SK-N-DZ (cell line): Measurements from ENCODE around the gene TUBB.
"Not testable (repeated sequence)": the region's sequence is repeated elsewhere in the genome, so short reads cannot be mapped to it uniquely, and the experiment has no call there.

Experiments used
- DNase-seq: peaks from one replicate; pipeline ENCODE4 v3.0.0-alpha.2; 2015; ENCODE audit warnings: low spot score

The TUBB gene

DNA sequence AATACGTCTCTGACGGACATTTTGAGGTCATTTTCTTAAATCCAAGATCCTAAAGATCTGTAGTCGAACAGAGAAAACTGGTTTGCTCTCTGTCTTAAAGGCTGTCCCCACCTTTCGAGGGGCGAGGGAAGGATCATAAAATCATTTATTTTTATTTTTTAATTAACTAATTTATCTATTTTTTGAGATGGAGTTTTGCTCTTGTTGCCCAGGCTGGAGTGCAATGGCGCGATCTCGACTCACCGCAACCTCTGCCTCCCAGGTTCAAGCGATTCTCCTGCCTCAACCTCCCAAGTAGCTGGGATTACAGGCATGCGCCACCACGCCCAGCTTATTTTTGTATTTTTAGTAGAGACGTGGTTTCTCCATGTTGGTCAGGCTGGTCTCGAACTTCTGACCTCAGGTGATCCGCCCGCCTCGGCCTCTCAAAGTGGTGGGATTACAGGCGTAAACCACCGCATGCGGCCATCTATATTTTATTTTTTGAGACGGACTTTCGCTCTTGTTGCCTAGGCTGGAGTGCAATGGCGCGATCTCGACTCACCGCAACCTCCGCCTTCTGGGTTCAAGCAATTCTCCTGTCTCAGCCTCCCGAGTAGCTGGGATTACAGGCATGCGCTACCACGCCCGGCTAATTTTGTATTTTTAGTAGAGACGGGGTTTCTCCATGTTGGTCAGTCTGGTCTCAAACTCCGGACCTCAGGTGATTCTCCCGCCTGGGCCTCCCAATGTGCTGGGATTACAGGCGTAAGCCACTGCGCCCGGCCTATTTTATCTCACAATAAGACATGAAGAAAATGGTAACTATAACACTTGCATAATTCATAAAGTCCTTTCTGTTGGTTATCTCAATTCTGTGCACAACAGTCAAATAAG, 2.1 kb upstream of the TUBB start:
- DNase-seq = not testable (repeated sequence)

DNA sequence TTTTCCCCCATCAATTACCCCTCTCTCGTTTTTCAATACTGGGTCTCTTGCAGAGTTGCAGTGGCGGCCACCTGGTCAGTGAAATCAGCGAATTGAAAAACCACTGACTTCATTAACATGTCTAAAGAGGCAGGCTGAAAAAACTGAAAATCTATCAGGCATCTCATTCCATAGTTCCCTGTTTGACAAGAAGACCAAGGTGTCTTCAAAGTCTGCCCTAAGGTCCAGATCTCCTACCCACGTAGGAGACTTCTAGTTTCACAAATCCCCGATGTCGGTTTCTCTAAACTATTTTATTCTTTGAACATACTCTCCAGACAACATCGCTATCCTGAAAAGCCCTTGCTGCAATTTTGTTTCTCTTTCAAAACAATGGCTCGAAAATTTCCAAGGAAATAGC, 796 bp upstream of the TUBB start:
- peak; percentile 22 for DNase-seq

DNA sequence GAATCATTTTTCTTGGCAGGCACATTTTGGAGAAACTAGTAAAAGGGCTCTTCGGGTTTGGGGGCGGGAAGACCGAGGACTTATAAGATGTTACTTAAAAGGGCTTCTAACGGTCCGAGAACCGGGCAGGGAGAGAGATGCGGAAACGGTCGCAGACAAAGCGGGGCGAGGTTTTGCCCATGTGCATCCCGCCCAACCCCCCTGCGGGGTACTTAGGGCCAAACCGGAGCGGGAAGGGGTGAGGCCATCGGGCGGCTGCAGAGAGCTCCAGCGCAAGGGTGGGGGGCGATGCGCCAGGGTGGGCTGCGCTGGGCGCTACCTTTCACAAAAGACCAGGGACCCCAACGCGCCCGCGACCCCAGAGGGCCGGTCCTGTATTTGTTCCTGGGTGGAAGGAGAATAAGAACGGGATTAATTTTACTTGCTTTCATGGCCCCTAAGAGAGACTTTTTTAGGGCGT, 616 bp downstream of the TUBB start:
- DNase-seq = peak; percentile 70

DNA sequence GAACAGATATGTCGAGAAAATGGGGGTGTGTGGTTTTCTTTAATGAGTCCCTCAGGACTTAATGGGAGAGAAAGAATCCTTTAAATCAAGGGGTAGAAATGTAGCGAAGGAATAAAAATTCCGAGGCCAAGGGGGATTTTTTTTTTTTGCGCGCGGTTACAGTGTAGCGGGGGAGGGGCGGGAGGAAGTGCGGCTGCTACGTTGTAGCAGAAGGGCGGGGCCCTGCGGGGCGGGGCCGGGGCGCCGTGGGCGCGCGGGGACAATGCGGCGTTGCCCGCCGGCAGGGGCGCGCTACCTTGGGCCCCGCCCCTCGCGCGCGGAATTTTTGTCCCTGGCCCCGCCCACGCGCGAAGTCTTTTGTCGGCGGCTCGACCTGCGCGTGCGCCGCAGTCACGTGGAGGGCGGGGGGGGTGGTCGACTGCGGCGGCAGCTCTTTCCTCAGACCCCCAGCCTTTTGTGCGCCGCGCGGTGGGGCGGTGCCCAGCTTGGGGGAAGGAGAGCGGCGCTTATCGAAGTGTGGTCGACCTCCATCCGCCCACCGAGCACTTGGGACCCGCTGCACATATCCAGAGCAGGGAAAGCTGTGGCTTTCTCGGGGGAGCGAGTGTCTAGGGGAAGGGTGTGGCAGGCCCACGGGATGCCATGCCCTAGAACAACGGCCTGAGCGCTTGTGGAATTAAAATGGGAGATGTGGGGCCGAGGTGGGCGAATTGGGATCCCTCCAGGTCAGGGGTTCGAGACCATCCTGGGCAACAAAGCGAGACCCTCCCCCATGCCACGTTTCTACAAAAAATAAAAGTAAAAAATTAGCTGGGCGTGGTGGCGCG, 1.3 kb downstream of the TUBB start:
- DNase-seq = peak; percentile 83

DNA sequence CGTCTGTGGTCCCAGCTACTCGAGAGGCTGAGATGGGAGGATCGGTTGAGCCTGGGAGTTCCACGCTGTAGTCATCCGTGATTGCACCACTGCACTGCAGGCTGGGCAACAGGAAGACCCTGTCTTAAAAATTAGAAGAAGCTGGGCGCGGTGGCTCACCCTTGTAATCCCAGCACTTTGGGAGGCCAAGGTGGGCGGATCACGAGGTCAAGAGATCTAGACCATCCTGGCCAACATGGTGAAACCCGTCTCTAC, 1.8 kb downstream of the TUBB start:
- DNase-seq = not testable (repeated sequence)

DNA sequence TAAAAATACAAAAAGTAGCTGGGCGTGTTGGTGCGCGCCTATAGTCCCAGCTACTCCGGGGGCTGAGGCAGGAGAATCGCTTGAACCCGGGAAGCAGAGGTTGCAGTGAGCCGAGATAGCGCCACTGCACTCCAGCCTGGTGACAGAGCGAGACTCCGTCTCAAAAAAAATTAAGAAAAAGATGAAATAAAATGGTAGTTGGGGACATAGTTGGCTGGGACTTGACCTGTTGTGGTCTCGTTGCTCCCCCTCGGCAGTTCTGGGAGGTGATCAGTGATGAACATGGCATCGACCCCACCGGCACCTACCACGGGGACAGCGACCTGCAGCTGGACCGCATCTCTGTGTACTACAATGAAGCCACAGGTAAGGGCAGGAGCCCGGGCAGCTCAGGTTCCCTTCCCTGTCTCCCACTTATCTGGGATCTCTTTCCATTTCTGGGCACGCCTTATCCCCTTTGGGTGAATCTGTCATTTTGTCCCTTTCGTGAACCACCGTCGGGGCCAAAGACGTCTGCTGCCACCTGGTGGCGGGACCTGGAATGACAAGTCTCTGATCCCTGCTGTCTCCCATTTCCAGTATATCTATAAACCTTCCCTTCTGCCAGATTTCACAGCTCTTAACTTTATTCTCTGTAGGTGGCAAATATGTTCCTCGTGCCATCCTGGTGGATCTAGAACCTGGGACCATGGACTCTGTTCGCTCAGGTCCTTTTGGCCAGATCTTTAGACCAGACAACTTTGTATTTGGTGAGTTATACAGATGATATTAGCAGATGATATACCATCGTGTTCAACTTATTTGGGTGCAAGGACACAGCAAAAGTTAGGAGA, 2.3 kb downstream of the TUBB start:
- peak; percentile 81 for DNase-seq

DNA sequence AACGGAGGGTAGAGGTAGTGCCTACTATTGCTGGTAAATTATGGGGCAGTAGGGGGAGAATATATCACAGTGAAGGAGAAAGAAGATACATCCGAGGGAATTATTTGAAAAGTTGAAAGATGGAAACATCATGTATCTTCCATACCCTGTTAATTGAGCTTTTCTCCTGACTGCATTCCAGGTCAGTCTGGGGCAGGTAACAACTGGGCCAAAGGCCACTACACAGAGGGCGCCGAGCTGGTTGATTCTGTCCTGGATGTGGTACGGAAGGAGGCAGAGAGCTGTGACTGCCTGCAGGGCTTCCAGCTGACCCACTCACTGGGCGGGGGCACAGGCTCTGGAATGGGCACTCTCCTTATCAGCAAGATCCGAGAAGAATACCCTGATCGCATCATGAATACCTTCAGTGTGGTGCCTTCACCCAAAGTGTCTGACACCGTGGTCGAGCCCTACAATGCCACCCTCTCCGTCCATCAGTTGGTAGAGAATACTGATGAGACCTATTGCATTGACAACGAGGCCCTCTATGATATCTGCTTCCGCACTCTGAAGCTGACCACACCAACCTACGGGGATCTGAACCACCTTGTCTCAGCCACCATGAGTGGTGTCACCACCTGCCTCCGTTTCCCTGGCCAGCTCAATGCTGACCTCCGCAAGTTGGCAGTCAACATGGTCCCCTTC, 3.1 kb downstream of the TUBB start:
- not testable (repeated sequence) for DNase-seq

DNA sequence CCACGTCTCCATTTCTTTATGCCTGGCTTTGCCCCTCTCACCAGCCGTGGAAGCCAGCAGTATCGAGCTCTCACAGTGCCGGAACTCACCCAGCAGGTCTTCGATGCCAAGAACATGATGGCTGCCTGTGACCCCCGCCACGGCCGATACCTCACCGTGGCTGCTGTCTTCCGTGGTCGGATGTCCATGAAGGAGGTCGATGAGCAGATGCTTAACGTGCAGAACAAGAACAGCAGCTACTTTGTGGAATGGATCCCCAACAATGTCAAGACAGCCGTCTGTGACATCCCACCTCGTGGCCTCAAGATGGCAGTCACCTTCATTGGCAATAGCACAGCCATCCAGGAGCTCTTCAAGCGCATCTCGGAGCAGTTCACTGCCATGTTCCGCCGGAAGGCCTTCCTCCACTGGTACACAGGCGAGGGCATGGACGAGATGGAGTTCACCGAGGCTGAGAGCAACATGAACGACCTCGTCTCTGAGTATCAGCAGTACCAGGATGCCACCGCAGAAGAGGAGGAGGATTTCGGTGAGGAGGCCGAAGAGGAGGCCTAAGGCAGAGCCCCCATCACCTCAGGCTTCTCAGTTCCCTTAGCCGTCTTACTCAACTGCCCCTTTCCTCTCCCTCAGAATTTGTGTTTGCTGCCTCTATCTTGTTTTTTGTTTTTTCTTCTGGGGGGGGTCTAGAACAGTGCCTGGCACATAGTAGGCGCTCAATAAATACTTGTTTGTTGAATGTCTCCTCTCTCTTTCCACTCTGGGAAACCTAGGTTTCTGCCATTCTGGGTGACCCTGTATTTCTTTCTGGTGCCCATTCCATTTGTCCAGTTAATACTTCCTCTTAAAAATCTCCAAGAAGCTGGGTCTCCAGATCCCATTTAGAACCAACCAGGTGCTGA, 3.9 kb downstream of the TUBB start:
- DNase-seq = not testable (repeated sequence)

DNA sequence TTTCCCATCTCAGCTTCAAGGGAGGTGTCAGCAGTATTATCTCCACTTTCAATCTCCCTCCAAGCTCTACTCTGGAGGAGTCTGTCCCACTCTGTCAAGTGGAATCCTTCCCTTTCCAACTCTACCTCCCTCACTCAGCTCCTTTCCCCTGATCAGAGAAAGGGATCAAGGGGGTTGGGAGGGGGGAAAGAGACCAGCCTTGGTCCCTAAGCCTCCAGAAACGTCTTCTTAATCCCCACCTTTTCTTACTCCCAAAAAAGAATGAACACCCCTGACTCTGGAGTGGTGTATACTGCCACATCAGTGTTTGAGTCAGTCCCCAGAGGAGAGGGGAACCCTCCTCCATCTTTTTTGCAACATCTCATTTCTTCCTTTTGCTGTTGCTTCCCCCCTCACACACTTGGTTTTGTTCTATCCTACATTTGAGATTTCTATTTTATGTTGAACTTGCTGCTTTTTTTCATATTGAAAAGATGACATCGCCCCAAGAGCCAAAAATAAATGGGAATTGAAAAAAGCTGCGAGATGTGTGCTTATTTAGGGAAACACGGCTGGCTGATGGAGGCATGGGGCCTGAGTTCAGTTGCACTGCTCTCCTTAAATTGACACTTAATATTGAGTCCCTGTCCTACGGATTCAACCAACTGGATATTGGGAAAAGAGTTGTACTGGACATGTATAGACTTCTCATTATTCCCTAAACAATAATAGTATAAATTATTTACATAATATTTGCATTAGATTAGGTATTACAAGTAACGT, 4.9 kb downstream of the TUBB start:
- peak; percentile 34 for DNase-seq

DNA sequence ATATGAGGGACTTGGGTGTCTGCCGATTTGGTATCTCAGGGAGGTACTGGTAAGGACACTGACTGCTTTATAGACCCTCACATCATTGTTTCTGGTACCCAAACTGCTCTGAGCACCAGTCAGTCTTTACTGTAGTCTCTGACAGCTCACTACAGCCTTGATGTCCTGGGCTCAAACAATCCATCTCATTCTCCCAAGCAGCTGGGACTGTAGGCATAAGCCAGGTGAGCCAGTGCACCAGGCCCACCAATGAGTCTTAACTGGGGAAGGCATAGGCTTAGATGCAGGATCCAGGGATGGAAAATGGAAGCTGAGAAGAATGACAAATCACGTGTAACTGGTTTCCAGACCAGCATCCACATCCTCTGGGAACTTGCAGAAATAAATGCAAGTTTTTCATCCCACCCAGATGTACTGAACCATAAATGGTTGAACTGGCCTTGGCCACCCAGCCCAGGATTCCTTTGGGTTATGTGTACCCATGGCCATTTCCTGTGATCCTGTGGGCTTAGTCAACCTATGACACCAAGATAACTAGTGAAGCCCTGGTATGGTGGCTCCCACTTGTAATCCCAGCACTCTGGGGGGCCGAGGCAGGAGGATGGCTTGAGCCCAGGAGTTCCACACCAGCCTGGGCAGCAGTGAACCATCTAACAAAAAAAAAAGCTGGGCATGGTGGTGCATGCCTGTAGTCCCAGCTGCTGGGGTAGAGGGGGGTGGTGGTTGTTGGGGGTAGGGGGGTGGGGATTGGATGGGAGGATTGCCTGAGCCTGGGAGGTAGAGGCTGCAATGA, 5.8 kb downstream of the TUBB start:
- DNase-seq = peak; percentile 57

DNA sequence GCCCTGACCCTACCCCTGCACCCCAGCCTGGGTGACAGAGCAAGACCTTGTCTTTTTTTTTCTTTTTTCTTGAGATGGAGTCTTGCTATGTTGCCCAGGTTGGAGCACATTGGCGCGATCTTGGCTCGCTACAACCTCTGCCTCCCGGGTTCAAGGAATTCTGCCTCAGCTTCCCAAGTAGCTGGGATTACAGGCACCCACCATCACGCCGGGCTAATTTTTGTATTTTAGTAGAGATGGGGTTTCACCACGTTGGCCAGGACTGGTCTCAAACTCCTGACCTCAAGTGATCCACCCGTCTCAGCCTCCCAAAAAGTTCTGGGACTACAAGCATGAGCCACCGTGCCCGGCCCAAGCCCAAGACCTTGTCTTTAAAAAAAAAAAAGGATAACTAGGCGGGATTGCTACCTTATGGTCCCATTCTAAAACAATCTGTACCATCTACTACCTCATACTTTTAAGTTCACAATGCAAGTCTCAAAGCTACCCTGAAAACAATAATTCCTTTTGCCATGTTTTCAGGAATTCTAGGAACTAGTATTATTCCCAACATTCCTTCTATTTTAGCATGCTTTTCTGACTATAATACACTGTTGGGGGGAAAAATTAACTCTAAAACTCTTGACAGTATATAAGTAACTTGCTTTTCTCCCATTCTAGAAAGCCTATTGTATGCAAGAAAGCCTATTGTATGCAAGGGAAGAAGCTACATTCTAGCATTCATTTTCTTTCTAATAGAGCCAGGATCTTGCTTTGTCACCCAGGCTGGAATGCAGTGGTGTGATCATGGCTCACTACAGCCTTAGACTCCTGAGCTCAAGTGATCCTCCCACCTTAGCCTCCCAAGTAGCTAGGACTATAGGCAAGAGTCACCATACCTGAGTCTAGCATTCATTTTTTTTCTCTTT, 6.6 kb downstream of the TUBB start:
- no peak for DNase-seq

DNA sequence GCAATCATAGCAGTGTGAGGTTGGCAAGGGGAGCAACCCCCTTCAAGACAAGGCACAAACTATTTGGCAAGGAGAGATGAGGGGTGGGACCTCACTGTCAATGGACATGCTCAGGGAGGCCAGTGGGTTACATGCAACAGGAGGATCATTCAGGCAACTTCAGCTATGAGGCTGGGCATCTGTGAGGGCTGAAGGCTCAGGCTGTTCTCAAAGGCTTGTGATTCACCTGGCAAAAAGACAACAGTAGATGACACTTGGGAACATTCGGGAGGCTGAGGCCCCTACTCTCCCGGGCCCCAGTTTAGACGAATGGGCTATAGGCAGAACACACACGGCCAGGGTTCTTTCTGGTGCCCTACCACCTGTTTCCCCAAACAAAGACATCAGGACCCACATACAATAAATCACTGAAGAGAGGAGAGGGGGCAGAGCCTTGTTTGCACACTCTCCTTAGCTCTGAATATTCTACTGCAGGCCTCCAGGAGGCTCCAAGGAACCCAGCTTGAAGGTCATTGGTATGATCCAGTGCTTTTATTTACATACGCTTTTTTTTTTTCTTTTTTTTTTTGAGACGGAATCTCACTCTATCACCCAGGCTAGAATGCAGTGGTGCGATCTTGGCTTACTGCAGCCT, 7.9 kb downstream of the TUBB start:
- DNase-seq = no peak

DNA sequence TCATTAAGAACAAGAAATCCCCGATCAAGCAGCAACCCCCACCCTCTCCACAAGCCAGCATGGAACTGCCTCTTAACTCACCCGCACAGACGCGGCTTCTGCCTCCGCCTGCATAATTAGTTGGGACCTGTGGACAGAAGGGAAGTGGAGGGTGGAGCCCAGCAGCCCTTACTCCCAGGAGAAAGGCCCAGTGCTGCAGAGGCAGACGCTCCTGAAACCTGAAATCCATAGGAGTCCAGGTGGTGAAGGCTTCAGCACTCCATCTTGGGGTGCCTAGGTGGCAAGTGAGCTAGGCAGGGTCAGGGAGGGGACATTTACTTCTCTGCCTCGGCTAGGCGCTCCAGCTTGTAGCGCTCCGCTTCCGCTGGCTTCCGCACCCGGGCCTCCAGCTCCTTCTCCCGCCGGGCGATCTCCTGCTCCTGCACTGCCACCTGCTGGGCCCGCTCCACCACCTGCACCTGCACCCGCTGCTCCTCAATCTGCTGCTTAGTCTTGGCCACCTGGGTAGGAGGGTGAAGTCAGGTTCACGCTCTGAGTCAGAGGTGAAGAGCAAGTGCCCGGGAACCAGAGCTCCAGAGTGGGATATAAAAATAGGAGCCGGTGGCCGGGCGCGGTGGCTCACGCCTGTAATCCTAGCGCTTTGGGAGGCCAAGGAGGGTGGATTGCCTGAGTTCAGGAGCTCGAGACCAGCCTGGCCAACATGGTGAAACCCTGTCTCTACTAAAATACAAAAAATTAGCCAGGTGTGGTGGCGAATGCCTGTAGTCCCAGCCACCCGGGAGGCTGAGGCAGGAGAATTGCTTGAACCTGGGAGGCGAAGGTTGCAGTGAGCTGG, 10.7 kb downstream of the TUBB start:
- DNase-seq = peak; percentile 77

DNA sequence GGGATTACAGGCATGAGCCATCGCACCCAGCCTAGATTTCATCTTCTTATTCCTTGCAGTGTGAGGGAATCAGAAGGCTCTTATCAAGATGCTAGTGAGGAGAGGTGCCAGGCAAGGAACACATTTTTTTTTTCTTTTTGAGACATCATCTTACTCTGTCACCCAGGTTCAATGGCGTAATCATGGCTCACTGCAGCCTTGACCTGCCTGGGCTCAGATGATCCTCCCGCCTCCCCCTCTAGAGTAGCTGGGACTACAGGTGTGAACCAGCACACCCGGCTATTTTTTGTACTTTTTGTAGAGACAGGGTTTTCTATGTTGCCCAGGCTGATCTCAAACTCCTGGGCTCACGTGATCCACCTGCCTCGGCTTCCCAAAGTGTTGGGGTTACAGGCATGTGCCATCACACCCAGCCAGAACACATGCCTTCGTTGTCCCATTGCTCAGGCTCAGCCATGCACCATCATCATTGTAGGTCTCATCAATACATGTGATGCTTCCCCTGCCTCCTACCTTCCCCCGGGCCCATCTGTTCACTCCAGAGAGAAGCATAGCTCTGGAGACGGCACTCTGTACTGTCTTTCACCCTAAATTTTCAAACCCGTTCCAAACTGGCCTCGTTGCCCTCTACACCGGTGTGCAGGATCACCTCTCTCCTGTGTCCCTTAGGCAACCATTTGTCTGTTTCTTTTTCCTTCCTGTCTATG, 12.2 kb downstream of the TUBB start:
- no peak for DNase-seq

DNA sequence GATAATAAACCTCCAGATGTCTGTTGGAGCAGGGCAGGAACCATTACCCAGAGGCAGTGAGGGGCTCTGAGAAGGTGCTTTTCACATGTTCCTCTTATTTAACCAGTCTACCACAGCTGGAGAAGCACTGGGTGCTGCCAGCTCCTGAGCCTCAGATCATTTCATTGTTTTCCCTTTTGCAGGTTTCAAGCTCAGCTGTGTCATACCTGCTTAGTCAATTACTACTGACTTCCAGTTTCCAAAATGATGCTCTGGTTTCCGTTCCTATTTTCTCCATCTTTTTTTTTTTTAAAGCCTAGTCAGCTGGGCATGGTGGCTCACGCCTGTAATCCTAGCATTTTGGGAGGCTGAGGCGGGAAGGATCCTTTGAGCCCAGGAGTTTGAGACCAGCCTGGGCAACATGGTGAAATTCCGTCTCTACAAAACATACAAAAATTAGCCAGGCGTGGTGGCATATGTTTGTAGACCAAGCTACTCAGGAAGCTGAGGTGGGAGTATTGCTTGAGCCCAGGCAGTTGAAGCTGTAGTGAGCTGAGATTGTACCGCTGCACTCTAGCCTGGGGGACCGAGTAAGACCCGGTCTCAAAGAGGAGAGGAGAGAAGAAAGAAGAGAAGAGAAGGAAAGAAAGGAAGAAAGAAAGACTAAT, 15.6 kb downstream of the TUBB start:
- DNase-seq = no peak
